Heart right ventricle (tissue), 16 donors: ENCODE measurements around the gene PTTG1IP. TPM values are rescaled to one million over a fixed set of nuclear protein-coding genes. Genes with fewer than 3 reads are reported as not detected.

ENCODE experiments used
- ATAC-seq, 8 donors: fragments of 200-7000 bp; cut with Tn5 transposase; one replicate each; pipeline ENCODE4 v1.9.1; 2020; ENCODE audit warnings: mild to moderate bottlenecking in 8 of 8, moderate library complexity in 8 of 8, moderate number of reproducible peaks in 1 of 8
- DNase-seq, 2 donors: peaks; one replicate each; pipeline ENCODE4 v3.0.0-alpha.2; 2020
- H3K27ac ChIP-seq, 10 donors: fragments of 200-600 bp; sonication (generic) in 2 of 10; one replicate each; pipeline versions ENCODE4 v1.5.0 to v1.8.0; 2020 to 2022; ENCODE audit warnings: mild to moderate bottlenecking in 3 of 10
- H3K27me3 ChIP-seq, 7 donors: fragments of 200-600 bp; one replicate each; pipeline ENCODE4 v1.8.0; 2021 to 2022; ENCODE audit warnings: mild to moderate bottlenecking in 2 of 7
- H3K36me3 ChIP-seq, 9 donors: fragments of 200-600 bp; sonication (generic) in 1 of 9; one replicate each; pipeline versions ENCODE4 v1.5.0 to v1.8.0; 2020 to 2022; ENCODE audit warnings: mild to moderate bottlenecking in 2 of 9
- H3K4me1 ChIP-seq, 9 donors: fragments of 200-600 bp; sonication (generic) in 1 of 9; one replicate each; pipeline versions ENCODE4 v1.5.0 to v1.8.0; 2020 to 2022; ENCODE audit warnings: mild to moderate bottlenecking in 4 of 9
- H3K4me3 ChIP-seq, 10 donors: fragments of 200-600 bp; sonication (generic) in 2 of 10; one replicate each; pipeline versions ENCODE4 v1.5.0 to v1.8.0; 2020 to 2022; ENCODE audit warnings: mild to moderate bottlenecking in 7 of 10, moderate library complexity in 2 of 10
- H3K9me3 ChIP-seq, 11 donors: fragments of 200-600 bp in 10 of 11; sonication (generic) in 2 of 11; one replicate each; pipeline versions ENCODE4 v1.5.0 to v1.8.0; 2013 to 2022; ENCODE audit warnings: mild to moderate bottlenecking in 2 of 11, control low read depth in 1 of 11, moderate library complexity in 1 of 11
- WGBS, 2 donors: extraction: QIAGEN DNeasy Blood & Tissue Kit; methylation state at CpG; one replicate each; pipeline ENCODE4 v1.1.7; 2013; ENCODE audit warnings: inconsistent platforms in 1 of 2; 5-methylcytosine and 5-hydroxymethylcytosine counted together
- intact Hi-C, 10 donors: fragments of 100-400 bp; cut with DNase I; formaldehyde crosslinking; loops; one replicate each; pipeline versions ENCODE4 v1.11.1 to v1.14.2; 2022
- polyA plus RNA-seq, 2 donors: library from polyadenylated mRNA; stranded (reverse); fragments of 200-250 nt; gene quantifications; one replicate each; pipeline ENCODE4 v1.2.3, GENCODE V29; 2013
- total RNA-seq, 10 donors: library from RNA; stranded (reverse); fragmentation: NEBNext Ultra II Directional in 3 of 10; extraction: Animal tissue kit (Norgen Biotek cat#: 25700) in 3 of 10; gene quantifications; one replicate each; pipeline versions ENCODE4 v1.2.1 to v1.2.4, GENCODE V29; 2021 to 2023
- TF ChIP-seq, protein P1 (sequence below), 9 donors: fragments of 200-600 bp; sonication (generic) in 2 of 9; IDR thresholded peaks; one replicate each; pipeline versions ENCODE4 v1.5.0 to v1.8.0; 2021 to 2022; ENCODE audit warnings: antibody characterized with exemption in 9 of 9, mild to moderate bottlenecking in 5 of 9, moderate library complexity in 1 of 9
- donor health status: Arrhythmogenic right ventricular cardiomyopathy.
- donor health status: ischemic (EF 13 %, LVEDD 7.1; RV severe dilation, severe dysfunction).
- donor health status: healthy with polysubstance abuse.
- donor health status: DM: no; HTN: yes; CAD: no.
- donor health status: DM: no; HTN: no; CAD: no.
- donor health status: ischemic (EF 25% LVEDD 6.9; RV normal size, moderate dysfunction).
- donor health status: ischemic (EF 25% LVEDD 5.7; RV mildly dilated, moderate dysfunction).
- donor health status: healthy.
- donor health status: DM: yes; HTN: yes; CAD: no.
- donor health status: Ischemic cardiomyopathy.
- donor health status: ischemic (EF 35%, LVEDD 5.7; RV mildly dilated, moderate dysfunction).
- donor health status: nonischemic (EF 11% LVEDD 7.7; RV severe dilation, severe dysfunction).
- donor health status: DM: yes; HTN: yes; CAD: no.
- donor health status: PGD.
- donor health status: ischemic (EF 29% LVEDD 5.4; RV normal size, mild dysfunction).
- donor health status: nonischemic (EF 23%, LVEDD 6.1; RV moderate dilation, normal function).

PTTG1IP gene
- total and polyA plus RNA-seq, 12 donors, result 109 to 188 (median 148) TPM

DNA sequence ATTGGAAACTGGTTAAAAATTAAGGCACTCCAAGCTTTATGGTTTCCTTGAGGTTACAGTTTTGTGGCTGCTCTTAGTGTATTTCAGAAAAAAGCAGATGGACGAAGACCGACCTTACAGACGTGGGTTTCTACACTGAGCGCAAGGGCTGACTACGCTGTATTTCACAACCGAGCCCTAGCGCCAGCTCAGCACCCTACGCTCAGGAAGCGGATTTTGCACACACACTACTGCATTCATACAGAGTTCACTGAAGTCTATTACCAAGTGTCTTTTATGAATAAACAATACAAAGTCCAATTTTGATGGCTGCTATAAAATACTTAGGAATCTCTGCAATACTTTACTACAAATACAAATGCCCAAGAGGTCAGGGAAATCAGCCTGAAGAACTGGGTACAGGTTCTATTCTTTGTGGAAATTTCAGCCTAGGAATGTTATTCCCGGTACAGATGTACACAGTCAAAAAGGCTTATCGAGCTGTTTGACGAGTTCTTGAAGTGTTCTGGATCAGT lies 23.8 kb downstream of the PTTG1IP start:
- intact Hi-C loops, result loop anchor here in 1 of 10 donors (5.0 kb wide), 1 partner anchor 47 kb away; the partner anchor contains the start of gene UBE2G2
- 88 to 91% methylated on average over 12 of the region's 12 CpGs for WGBS, 2 donors
- Histone ChIP-seq H3K9me3 (no peaks in the 10 kb centered on the region), H3K27me3 (no peaks in the 10 kb centered on the region), H3K4me3 (no peak overlapping the region), H3K4me1 (peaks cover 15 to 68% (median 36%) of the 10 kb centered on the region in 9 donors), H3K27ac (peak overlapping the region in 1 of 10 donors; percentile 49), H3K36me3 (peaks cover 0 to 70% (median 43%) of the 10 kb centered on the region in 9 donors)
- TF ChIP-seq, protein P1, sequence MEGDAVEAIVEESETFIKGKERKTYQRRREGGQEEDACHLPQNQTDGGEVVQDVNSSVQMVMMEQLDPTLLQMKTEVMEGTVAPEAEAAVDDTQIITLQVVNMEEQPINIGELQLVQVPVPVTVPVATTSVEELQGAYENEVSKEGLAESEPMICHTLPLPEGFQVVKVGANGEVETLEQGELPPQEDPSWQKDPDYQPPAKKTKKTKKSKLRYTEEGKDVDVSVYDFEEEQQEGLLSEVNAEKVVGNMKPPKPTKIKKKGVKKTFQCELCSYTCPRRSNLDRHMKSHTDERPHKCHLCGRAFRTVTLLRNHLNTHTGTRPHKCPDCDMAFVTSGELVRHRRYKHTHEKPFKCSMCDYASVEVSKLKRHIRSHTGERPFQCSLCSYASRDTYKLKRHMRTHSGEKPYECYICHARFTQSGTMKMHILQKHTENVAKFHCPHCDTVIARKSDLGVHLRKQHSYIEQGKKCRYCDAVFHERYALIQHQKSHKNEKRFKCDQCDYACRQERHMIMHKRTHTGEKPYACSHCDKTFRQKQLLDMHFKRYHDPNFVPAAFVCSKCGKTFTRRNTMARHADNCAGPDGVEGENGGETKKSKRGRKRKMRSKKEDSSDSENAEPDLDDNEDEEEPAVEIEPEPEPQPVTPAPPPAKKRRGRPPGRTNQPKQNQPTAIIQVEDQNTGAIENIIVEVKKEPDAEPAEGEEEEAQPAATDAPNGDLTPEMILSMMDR (IDR thresholded peaks at IDR 0.05), result no peak
- ATAC-seq (no peak), DNase-seq (no peak)

DNA sequence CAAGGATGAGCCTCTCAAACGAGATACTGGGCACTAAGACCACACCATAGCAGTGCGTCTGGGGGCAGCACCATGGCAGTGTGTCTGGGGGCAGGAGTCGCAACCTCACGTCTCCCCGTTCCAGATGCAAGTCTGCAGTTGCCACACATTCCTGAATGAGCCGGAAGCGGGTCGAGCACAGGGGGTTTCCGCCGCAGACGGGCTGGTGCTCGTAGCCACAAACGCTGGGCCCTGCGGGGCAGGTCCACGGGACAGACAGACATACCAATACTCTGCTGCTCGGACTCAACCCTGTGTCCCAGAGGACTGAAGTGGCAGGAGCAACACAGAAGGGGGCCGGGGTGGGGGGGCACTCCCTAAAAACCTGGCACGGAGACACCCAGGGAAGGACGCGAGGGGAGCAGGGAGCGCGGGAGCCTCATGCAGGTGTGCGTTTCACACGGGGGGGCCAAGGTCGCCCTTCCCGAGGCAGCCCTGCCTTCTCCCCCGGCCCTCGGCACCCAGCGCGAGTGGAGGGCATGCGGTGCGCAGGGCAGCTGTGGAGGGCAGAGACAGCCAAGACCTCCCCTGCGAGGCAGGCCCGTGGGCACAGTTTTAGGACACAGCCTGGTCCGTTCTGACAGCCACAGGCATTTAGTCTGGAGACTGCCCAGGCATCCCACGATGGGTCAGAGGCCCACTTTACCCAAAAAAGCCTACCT lies 24.5 kb downstream of the PTTG1IP start:
- no peak for ATAC-seq
- peaks cover 0 to 63% (median 38%) of the 10 kb centered on the region in 9 donors for H3K36me3 ChIP-seq
- intact Hi-C loops, result loop anchor here in 1 of 10 donors (5.0 kb wide), 1 partner anchor 47 kb away; the partner anchor contains the start of gene UBE2G2
- H3K4me1 ChIP-seq, result peaks cover 15 to 61% (median 33%) of the 10 kb centered on the region in 9 donors
- peak overlapping the region in 1 of 10 donors; percentile 44 for H3K27ac ChIP-seq
- H3K9me3 ChIP-seq, result no peaks in the 10 kb centered on the region
- DNase-seq, result no peak
- H3K27me3 ChIP-seq, result no peaks in the 10 kb centered on the region
- no peak overlapping the region for H3K4me3 ChIP-seq
- WGBS, 2 donors, result 93 to 95% methylated on average over 36 of the region's 36 CpGs
- TF ChIP-seq, protein P1 (IDR thresholded peaks at IDR 0.05), result no peak

DNA sequence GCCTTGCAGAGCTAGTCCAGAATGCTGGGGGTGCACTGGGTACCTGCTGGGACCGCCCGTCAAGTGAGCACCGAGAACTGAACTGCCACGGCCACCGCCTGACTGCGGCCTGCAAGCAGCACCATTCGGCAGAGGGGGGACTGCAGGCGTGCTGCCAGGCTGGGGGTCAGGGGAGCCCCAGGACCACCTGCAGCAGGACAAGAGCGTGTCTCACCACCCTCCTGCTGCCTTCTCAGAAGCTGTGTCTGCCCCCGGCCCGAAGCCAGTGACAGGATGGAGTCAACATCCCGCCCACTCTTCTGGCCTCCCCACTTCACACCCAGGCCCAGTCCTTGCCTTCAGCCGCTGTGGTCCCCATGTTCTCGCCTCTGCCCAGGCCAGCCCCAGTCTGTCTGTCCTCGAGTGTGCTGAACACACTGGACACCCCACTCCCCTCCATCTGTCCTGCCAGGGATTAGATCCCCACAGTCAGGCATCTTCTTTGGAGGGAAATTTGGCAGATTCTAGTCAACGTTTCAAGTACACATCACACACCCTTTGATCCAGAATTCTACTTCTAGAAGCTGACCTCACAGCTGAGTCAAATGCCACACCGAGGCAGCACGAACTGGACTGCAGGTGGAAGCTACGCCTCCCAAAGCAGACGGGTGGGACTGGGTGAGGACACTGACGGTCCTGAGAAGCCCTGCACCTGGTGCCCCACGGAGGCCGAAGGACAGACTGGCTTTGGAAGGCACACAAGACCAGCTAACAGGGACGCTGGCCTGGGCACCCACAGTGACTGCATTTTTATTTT lies 26.0 kb downstream of the PTTG1IP start:
- ATAC-seq, result peak in 1 of 8 donors; percentile 3
- H3K4me1 ChIP-seq, result peaks cover 15 to 56% (median 26%) of the 10 kb centered on the region in 9 donors
- WGBS, 2 donors, result 81 to 84% methylated on average over 24 of the region's 24 CpGs
- no peaks in the 10 kb centered on the region for H3K27me3 ChIP-seq
- no peaks in the 10 kb centered on the region for H3K9me3 ChIP-seq
- DNase-seq, result no peak
- no peak overlapping the region for H3K27ac ChIP-seq
- H3K4me3 ChIP-seq, result no peak overlapping the region
- H3K36me3 ChIP-seq, result peaks cover 0 to 48% (median 33%) of the 10 kb centered on the region in 9 donors
- intact Hi-C loops, result loop anchor here in 2 of 10 donors (2.0 to 5.0 kb wide), 2 partner anchors 25 to 45 kb away; partner anchors contain the start of genes PTTG1IP (in 1 of the 2) and UBE2G2 (in 1 of the 2)
- TF ChIP-seq, protein P1 (IDR thresholded peaks at IDR 0.05), result no peak
